IPS DF 19.7 (cell line): ENCODE measurements around the gene DOCK1.
"Not testable (repeated sequence)": the region's sequence is repeated elsewhere in the genome, so short reads cannot be mapped to it uniquely, and the experiment has no call there.

Source experiments
- DNase-seq: peaks from one replicate; pipeline ENCODE4 v3.0.0-alpha.2; 2013; ENCODE audit warnings: low read depth, low spot score

The DOCK1 gene

GRCh38 chr10:127309619-127310018, 404.4 kb downstream of the DOCK1 start:
- DNase-seq, result not testable (repeated sequence)

- DNase-seq, result no peak
Observed at GRCh38 chr10:127310430-127310829, 405.2 kb downstream of the DOCK1 start.

- DNase-seq, result no peak
Observed at GRCh38 chr10:127310923-127311322, 405.7 kb downstream of the DOCK1 start.

- no peak for DNase-seq
Observed at GRCh38 chr10:127313996-127314700, 408.9 kb downstream of the DOCK1 start.

- DNase-seq, result no peak
Observed at GRCh38 chr10:127314797-127315196, 409.6 kb downstream of the DOCK1 start.

GRCh38 chr10:127315888-127316287, 410.7 kb downstream of the DOCK1 start:
- no peak for DNase-seq

GRCh38 chr10:127318396-127318795, 413.2 kb downstream of the DOCK1 start:
- DNase-seq, result no peak

GRCh38 chr10:127319271-127319670, 414.0 kb downstream of the DOCK1 start:
- no peak for DNase-seq

GRCh38 chr10:127319691-127320090, 414.5 kb downstream of the DOCK1 start:
- DNase-seq, result no peak

GRCh38 chr10:127320176-127320575, 414.9 kb downstream of the DOCK1 start:
- no peak for DNase-seq

- no peak for DNase-seq
Observed at GRCh38 chr10:127322286-127322685, 417.1 kb downstream of the DOCK1 start.

GRCh38 chr10:127325506-127325905, 420.3 kb downstream of the DOCK1 start:
- DNase-seq, result no peak

- DNase-seq, result no peak
Observed at GRCh38 chr10:127326883-127327282, 421.7 kb downstream of the DOCK1 start.

GRCh38 chr10:127331696-127332095, 426.5 kb downstream of the DOCK1 start:
- DNase-seq, result no peak

GRCh38 chr10:127332631-127333030, 427.4 kb downstream of the DOCK1 start:
- DNase-seq, result no peak

- no peak for DNase-seq
Observed at GRCh38 chr10:127337801-127338200, 432.6 kb downstream of the DOCK1 start.

- DNase-seq, result no peak
Observed at GRCh38 chr10:127338399-127339110, 433.3 kb downstream of the DOCK1 start.

GRCh38 chr10:127343821-127344220, 438.6 kb downstream of the DOCK1 start:
- DNase-seq, result no peak

GRCh38 chr10:127344346-127344745, 439.1 kb downstream of the DOCK1 start:
- DNase-seq, result no peak

- no peak for DNase-seq
Observed at GRCh38 chr10:127345231-127345965, 440.2 kb downstream of the DOCK1 start.

- DNase-seq, result no peak
Observed at GRCh38 chr10:127346604-127347003, 441.4 kb downstream of the DOCK1 start.

GRCh38 chr10:127347202-127347959, 442.2 kb downstream of the DOCK1 start:
- no peak for DNase-seq
